NB4 (cell line): ENCODE data around the gene CEP89.
"Not testable (repeated sequence)": the region's sequence is repeated elsewhere in the genome, so short reads cannot be mapped to it uniquely, and the experiment has no call there.

Experiments used
- DNase-seq: peaks from one replicate; pipeline ENCODE4 v3.0.0; 2010; ENCODE audit warnings: low read depth
- H3K4me3 ChIP-seq: one replicate; pipeline ENCODE4 v1.5.1; 2011; ENCODE audit warnings: mild to moderate bottlenecking, low read depth, low read length, moderate library complexity
- CTCF ChIP-seq: IDR thresholded peaks from one replicate; pipeline ENCODE4 v1.5.1; 2012; ENCODE audit warnings: low read depth, low read length
- MYC ChIP-seq: IDR thresholded peaks from 2 replicates; pipeline ENCODE4 v1.6.1; 2011; ENCODE audit warnings: low read depth, low read length
- POLR2A ChIP-seq: IDR thresholded peaks from 2 replicates; pipeline ENCODE4 v1.6.1; 2011; ENCODE audit warnings: mild to moderate bottlenecking; ENCODE audit not compliant: insufficient read length; ENCODE audit errors: extremely low read depth
- TF ChIP-seq, protein P1 (sequence below): IDR thresholded peaks from 2 replicates; pipeline ENCODE4 v1.6.1; 2011; ENCODE audit warnings: low read depth, low read length

Gene CEP89

GRCh38 chr19:32977280-32977679, 5.5 kb upstream of the CEP89 start:
- no peak overlapping the region for H3K4me3 ChIP-seq
- peak; percentile 43 for DNase-seq
- TF ChIP-seq CTCF (no peak), MYC (no peak), POLR2A (no peak)
- TF ChIP-seq, protein P1, sequence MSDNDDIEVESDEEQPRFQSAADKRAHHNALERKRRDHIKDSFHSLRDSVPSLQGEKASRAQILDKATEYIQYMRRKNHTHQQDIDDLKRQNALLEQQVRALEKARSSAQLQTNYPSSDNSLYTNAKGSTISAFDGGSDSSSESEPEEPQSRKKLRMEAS, result no peak

DNA sequence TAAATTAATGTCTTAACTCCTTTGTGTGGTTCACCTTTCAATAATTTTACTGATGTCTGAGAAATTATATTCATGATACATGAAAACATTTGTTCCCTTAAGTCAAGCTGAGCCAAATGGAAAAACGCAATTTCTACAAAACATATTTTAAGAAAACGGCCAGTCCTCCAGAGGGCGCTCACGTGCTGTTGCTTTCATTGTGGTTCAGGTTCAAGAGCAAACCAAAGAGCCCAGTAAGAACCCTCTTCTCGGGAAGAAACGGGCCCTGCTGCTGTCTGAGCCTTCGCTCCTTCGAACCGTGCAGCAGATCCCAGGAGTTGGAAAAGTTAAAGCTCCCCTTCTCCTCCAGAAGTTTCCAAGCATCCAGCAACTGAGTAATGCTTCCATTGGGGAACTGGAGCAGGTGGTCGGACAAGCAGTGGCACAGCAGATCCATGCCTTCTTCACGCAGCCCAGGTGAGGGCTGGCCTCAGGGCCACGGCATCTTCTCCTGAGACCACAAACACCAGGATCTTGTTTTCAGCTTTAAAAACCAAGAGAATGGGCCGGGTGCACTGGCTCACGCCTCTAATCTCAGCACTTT, 4.6 kb upstream of the CEP89 start:
- DNase-seq, result peak; percentile 70
- H3K4me3 ChIP-seq, result no peak overlapping the region
- no peak for TF ChIP-seq MYC
- TF ChIP-seq, protein P1, result peak; percentile 41; the same call in 1 of the 2 replicates
- no peak for TF ChIP-seq POLR2A
- peak; percentile 48 for TF ChIP-seq CTCF

GRCh38 chr19:32971012-32971595, 654 bp downstream of the CEP89 start:
- TF ChIP-seq POLR2A, result no peak
- TF ChIP-seq MYC, result no peak
- no peak for TF ChIP-seq CTCF
- TF ChIP-seq, protein P1, result no peak
- H3K4me3 ChIP-seq, result peak overlapping the region; percentile 78
- DNase-seq, result no peak

DNA sequence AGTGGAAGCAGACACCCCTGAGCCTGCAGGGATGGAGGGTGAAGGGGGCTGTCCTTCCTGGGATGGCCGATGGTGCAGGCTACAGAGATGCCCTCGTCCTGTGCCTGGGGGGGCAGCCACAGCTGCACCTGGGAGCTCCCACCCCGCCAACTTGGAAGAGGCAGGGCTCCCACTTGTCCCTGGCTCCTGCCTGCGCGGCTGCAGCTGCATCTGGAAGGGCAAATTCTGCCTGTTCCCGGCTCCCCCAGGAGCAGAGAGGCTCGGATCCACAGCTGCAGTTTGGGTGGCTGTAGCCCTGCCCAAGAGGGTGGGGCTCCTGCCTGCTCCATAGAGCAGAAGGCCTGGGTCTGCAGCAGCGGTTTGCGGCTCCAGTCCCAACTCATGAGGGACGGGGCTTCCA, 2.2 kb downstream of the CEP89 start:
- TF ChIP-seq POLR2A (no peak), CTCF (no peak), MYC (no peak)
- TF ChIP-seq, protein P1, result no peak
- DNase-seq, result no peak
- no peak overlapping the region for H3K4me3 ChIP-seq

GRCh38 chr19:32966750-32967149, 5.0 kb downstream of the CEP89 start:
- DNase-seq, result no peak
- no peak for TF ChIP-seq CTCF
- no peak for TF ChIP-seq POLR2A
- TF ChIP-seq, protein P1, result no peak
- no peak for TF ChIP-seq MYC
- H3K4me3 ChIP-seq, result no peak overlapping the region

- DNase-seq, result no peak
- no peak overlapping the region for H3K4me3 ChIP-seq
- TF ChIP-seq POLR2A (no peak), MYC (no peak), CTCF (no peak)
- TF ChIP-seq, protein P1, result no peak
Measured at GRCh38 chr19:32945260-32945659, 26.5 kb downstream of the CEP89 start.

DNA sequence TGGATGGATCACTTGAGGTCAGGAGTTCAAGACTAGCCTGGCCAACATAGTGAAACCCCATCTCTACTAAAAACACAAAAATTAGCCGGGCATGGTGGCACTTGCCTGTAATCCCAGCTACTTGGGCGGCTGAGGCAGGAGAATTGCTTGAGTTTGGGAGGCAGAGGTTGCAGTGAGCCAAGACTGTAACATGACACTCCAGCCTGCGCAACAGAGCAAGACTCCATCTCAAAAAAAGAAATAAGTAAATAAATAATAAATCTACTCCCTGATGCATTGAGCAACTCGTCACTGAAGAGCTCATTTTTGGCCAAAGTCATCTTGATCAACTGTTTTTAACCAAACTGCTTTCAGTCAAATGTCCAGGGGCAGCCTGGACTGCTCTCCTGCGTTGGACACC, 30.5 kb downstream of the CEP89 start:
- not testable (repeated sequence) for DNase-seq, H3K4me3 ChIP-seq
